NCI-H2196 (cell line): ENCODE results near the gene POLE.

Experiments
- DNase-seq: peaks from one replicate; lab custom pipeline; 2025; ENCODE audit not compliant: unreplicated experiment; lab: John Stamatoyannopoulos, UW

The POLE gene

DNA sequence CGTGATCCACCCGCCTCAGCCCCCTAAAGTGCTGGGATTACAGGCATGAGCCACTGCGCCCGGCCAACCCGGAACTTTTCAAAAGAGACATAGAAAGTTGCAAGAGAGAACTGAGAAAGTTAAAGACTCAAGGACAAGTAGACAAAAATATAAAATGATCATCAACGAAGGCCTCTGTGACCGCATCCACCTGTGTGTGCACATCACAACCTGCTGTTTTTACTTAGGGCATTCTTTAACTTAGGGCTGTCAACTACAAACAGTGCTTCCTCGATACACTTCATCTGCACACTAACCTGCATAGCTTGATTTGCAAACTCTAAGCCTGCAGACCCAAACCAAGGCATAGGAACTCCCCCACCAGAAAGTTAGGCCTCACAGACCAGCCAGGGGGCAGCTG is 53.7 kb downstream of the POLE start:
- DNase-seq: no peak

DNA sequence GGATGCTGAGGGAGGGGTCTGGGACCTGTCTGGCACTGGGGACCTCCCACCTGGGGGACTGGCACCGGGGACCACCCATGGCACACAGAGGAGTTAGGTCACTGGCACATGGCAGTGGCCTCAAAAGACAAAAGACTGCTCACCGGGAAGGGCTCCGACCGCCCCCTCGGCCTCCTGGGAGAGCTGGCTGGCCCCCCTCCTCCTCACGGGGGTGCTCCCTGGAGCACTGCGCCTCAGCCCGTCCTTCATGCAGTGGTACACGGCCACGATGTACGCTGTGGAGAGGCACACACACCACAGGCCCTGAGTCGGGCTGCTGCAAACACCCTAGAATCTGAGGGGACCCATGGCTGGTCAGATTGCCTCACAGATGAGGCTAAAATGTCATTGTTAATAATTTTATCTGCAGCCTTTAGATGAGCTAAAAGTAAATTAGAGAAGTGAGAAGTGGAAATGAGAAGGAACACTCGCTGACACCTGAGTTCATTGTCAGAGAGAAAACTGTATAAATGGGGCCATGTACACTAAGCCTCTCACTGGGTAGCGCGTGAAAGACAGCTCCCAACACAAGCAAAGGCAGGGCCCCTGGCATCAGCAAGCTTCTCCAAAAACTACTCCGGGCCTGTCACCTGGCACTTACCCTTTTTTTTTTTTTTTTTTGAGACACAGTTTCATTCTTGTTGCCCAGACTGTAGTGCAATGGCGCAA is 54.5 kb downstream of the POLE start:
- no peak for DNase-seq

DNA sequence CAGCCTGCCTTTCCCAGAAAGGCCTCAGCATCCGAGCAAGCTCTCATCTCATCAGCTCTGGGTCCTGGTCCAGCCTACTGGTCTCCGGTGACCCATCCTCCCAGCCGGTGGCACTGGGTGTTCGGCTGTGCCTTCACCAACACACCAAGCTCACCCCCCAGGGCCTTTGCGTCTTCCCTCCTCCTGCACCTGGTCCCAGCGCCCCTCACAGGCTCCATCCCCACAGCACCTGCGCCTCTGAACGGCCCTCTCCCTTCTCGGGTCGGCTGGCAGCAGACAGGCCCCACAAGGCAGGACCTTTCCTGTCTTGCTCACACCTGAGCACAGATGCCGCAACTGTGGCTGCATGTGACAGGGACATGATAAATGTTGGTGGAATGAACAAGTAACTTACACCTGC is 55.5 kb downstream of the POLE start:
- no peak for DNase-seq

DNA sequence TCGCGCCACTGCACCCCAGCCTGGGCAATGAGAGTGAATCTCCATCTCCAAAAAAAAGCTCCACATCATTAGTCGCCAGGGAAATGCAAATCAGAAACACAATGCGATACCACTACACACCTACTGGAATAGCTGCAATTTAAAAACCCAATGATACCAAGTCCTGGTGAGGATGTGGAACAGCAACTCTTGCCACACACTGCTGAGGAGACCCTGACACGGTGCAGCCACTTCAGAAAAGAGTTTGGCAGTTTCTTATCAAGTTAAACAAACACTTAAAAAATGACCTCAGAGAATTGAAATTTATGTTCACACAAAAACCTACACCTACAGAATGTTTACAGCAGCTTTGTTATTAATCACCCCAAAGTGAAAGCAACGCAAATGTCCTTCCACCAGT is 56.5 kb downstream of the POLE start:
- DNase-seq: no peak

- no peak for DNase-seq
Measured at GRCh38 chr12:132629330-132629729, 57.8 kb downstream of the POLE start.

- no peak for DNase-seq
Measured at GRCh38 chr12:132625731-132626430, 61.3 kb downstream of the POLE start.

- no peak for DNase-seq
Measured at GRCh38 chr12:132624910-132625630, 62.1 kb downstream of the POLE start.

DNA sequence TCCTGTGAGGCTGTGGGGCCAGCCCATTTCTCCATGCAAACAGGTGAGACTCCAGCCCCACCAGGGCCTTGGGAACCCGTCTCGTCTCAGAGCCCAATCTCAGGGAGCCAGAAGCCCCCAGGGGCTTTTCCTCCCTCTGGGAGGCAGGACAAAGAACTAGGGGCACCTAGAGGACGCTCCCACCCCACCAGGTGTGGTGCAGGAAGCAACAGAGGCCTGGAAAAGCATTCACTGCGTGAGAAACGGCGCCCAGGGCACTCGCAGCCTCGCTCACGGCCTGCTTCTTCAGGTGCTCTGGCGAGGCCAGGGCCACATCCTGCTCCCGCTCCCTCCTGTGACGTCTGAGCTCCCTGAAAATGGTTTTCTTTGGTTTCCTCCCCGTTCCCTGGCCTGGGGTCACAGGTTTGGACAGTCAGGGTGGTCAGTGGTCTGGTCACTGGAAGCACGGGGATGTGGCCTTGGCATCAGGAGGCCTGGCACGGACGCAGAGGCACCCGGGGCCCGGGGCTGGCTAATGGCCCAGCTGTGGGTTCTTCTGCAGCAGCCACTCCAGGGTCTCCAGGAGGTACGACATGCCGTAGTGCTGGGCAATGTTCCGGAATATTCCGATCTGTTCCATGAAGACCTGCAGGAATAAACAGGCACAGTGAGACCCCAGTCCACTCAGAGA is 62.8 kb downstream of the POLE start:
- DNase-seq: no peak

GRCh38 chr12:132623072-132623869 is 63.9 kb downstream of the POLE start:
- no peak for DNase-seq

GRCh38 chr12:132622437-132623071 is 64.6 kb downstream of the POLE start:
- no peak for DNase-seq

GRCh38 chr12:132621657-132622435 is 65.3 kb downstream of the POLE start:
- no peak for DNase-seq

GRCh38 chr12:132620899-132621656 is 66.1 kb downstream of the POLE start:
- no peak for DNase-seq

GRCh38 chr12:132620113-132620898 is 66.8 kb downstream of the POLE start:
- no peak for DNase-seq

GRCh38 chr12:132619386-132620112 is 67.6 kb downstream of the POLE start:
- no peak for DNase-seq

DNA sequence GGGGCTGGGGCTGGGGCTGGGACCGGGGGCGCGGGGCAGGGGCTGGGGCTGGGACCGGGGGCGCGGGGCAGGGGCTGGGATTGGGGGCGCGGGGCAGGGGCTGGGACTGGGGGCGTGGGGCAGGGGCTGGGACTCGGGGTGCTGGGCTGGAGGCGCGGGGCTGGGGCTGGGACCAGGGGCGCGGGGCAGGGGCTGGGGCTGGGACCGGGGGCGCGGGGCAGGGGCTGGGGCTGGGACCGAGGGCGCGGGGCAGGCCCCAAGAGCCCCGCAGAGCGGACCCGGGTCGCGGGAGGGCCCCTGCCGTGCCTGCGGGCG is 68.1 kb downstream of the POLE start:
- DNase-seq: no peak

DNA sequence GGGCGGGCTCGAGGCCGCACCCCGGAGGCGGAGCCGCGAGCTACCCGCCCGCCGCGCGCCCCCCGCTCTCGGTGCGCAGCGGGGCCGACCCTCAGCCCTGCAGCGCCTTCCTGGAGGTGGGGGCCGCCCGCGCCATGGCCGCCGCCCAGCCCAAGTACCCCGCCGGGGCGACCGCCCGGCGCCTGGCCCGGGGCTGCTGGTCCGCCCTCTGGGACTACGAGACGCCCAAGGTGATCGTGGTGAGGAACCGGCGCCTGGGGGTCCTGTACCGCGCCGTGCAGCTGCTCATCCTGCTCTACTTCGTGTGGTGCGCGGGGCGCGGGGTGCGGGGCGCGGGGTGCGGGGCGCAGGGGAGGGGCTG is 68.5 kb downstream of the POLE start, which contains the start of gene P2RX2:
Gene P2RX2 (plus strand): TSS at position 94 of the 361 bp plus-strand sequence. CDS start 41 bp downstream, at position 135.
- no peak for DNase-seq
